Keratinocyte (primary cell): ENCODE data around the gene TNP2. TPM values are rescaled to one million over a fixed set of nuclear protein-coding genes. Genes with fewer than 3 reads are reported as not detected.
A peak's percentile ranks its signal among the peaks of the same experiment; 100 is the strongest.

Experiments used
- DNase-seq: peaks from one replicate; pipeline ENCODE4 v3.0.0-alpha.2; 2011; ENCODE audit warnings: low read depth, missing footprints, low spot score
- FAIRE-seq: peaks from 2 replicates; lab custom pipeline; 2011; peaks lifted over from hg19 to GRCh38; lab: Jason Lieb, UNC
- H2AFZ ChIP-seq: 2 replicates; pipeline ENCODE4 v1.6.0; 2012; ENCODE audit warnings: low read length, control low read depth, inconsistent platforms; ENCODE audit not compliant: control insufficient read depth
- H3K27ac ChIP-seq: 2 replicates; pipeline ENCODE4 v1.5.1; 2011; ENCODE audit warnings: low read length; ENCODE audit not compliant: control insufficient read depth, insufficient read depth
- H3K27me3 ChIP-seq: 3 replicates; pipeline ENCODE4 v1.6.0; 2011; ENCODE audit warnings: low read length; ENCODE audit not compliant: control insufficient read depth, insufficient read depth; ENCODE audit errors: extremely low read depth
- H3K36me3 ChIP-seq, 2 experiments: 2 replicates in 1 of 2; 3 replicates in 1 of 2; pipeline ENCODE4 v1.5.1; 2011; ENCODE audit warnings: low read length in 2 of 2, mild to moderate bottlenecking in 1 of 2; ENCODE audit not compliant: control insufficient read depth in 2 of 2, insufficient read depth in 2 of 2; ENCODE audit errors: extremely low read depth in 1 of 2
- H3K4me1 ChIP-seq: 3 replicates; pipeline ENCODE4 v1.5.1; 2011; ENCODE audit warnings: low read length; ENCODE audit not compliant: control insufficient read depth, insufficient read depth; ENCODE audit errors: extremely low read depth
- H3K4me2 ChIP-seq: 3 replicates; pipeline ENCODE4 v1.6.0; 2011; ENCODE audit warnings: low read depth, low read length; ENCODE audit not compliant: control insufficient read depth, insufficient read depth; ENCODE audit errors: extremely low read depth
- H3K4me3 ChIP-seq, 3 experiments: fragments of 200-600 bp in 1 of 3; sonication (generic) in 1 of 3; 2 replicates in 2 of 3; 3 replicates in 1 of 3; pipeline ENCODE4 v1.5.1; 2011 to 2016; ENCODE audit warnings: low read length in 3 of 3, mild to moderate bottlenecking in 3 of 3, control low read depth in 2 of 3, inconsistent platforms in 1 of 3, low read depth in 1 of 3, mixed read lengths in 1 of 3, mixed run types in 1 of 3, moderate library complexity in 1 of 3; ENCODE audit not compliant: control insufficient read depth in 2 of 3, insufficient read depth in 2 of 3; ENCODE audit errors: extremely low read depth in 1 of 3
- H3K79me2 ChIP-seq: 2 replicates; pipeline ENCODE4 v1.6.0; 2012; ENCODE audit warnings: low read length; ENCODE audit not compliant: control insufficient read depth, insufficient read depth
- H3K9ac ChIP-seq: 3 replicates; pipeline ENCODE4 v1.6.0; 2011; ENCODE audit warnings: low read length; ENCODE audit not compliant: control insufficient read depth, insufficient read depth; ENCODE audit errors: extremely low read depth
- H3K9me1 ChIP-seq: 3 replicates; pipeline ENCODE4 v1.6.0; 2011; ENCODE audit warnings: low read length; ENCODE audit not compliant: control insufficient read depth, insufficient read depth; ENCODE audit errors: extremely low read depth
- H3K9me3 ChIP-seq: 2 replicates; pipeline ENCODE4 v1.5.1; 2012; ENCODE audit warnings: low read depth, low read length; ENCODE audit not compliant: control insufficient read depth
- H4K20me1 ChIP-seq: 3 replicates; pipeline ENCODE4 v1.6.0; 2011; ENCODE audit warnings: low read length; ENCODE audit not compliant: control insufficient read depth, insufficient read depth; ENCODE audit errors: extremely low read depth
- CTCF ChIP-seq, 3 experiments: IDR thresholded peaks in 1 of 3; conservative IDR thresholded peaks in 1 of 3; optimal IDR thresholded peaks in 1 of 3; 2 replicates in 2 of 3; 3 replicates in 1 of 3; pipeline versions ENCODE3 to v1.5.1; 2011; ENCODE audit warnings: low read length in 3 of 3, mild to moderate bottlenecking in 3 of 3, moderate library complexity in 2 of 3, control low read depth in 1 of 3, inconsistent platforms in 1 of 3; ENCODE audit not compliant: insufficient read depth in 2 of 3; ENCODE audit errors: extremely low read depth in 1 of 3
- EZH2 ChIP-seq: IDR thresholded peaks from one replicate; pipeline ENCODE4 v1.6.1; 2012; ENCODE audit warnings: inconsistent platforms, mild to moderate bottlenecking, low read length, moderate library complexity
- dilution Hi-C: fragments of 300-500 bp; cut with MboI; formaldehyde crosslinking; loops from one replicate; pipeline ENCODE4 v1.7.0; 2020; ENCODE audit warnings: low sequenced_read_pairs; ENCODE audit not compliant: extremely low pct_ligation_motif_present
- polyA plus RNA-seq, 5 experiments: library from polyadenylated mRNA; depleted of rRNA in 3 of 5; stranded (reverse) in 3 of 5; stranded (forward) in 1 of 5; unstranded in 1 of 5; fragments of >200 nt; gene quantifications; 1 replicate in 1 of 5; 2 replicates in 3 of 5; 3 replicates in 1 of 5; pipeline versions ENCODE4 v1.2.1 to v1.2.3, GENCODE V29; 2011 to 2012; ENCODE audit warnings: missing spikeins in 2 of 5, low read depth in 1 of 5, low replicate concordance in 1 of 5

The TNP2 gene
- polyA plus RNA-seq, 1 donor (not counting 4 experiments of a cell fraction or from before 2014, with no cell fraction given), result not detected

GRCh38 chr16:11258553-11259492 is 10.3 kb downstream of the TNP2 start:
- peaks cover 16% of the 10 kb centered on the region for H3K4me1 ChIP-seq
- H3K4me3 ChIP-seq, result no peak overlapping the region
- no peak for TF ChIP-seq EZH2
- no peak for TF ChIP-seq CTCF (optimal IDR thresholded peaks at IDR 0.05 in 1 of 3, IDR thresholded peaks at IDR 0.05 in 1 of 3, conservative IDR thresholded peaks at IDR 0.05 in 1 of 3; ENCODE audit: extremely low read depth in 1 of 3, insufficient read depth in 2 of 3, low read length in 3 of 3)
- H3K9me3 ChIP-seq, result no peaks in the 10 kb centered on the region
- H3K79me2 ChIP-seq, result peaks cover 15% of the 10 kb centered on the region
- no peaks in the 10 kb centered on the region for H4K20me1 ChIP-seq
- H2AFZ ChIP-seq, result no peak overlapping the region
- DNase-seq, result no peak
- peak overlapping the region; percentile 3 for H3K4me2 ChIP-seq
- H3K27ac ChIP-seq, result no peak overlapping the region
- no peaks in the 10 kb centered on the region for H3K36me3 ChIP-seq
- H3K9ac ChIP-seq, result no peak overlapping the region
- no peak for FAIRE-seq
- dilution Hi-C loops, result no loop called here
- no peaks in the 10 kb centered on the region for H3K9me1 ChIP-seq
- H3K27me3 ChIP-seq, result peaks cover 5% of the 10 kb centered on the region

- H3K79me2 ChIP-seq, result peaks cover 19% of the 10 kb centered on the region
- dilution Hi-C loops, result no loop called here
- no peaks in the 10 kb centered on the region for H4K20me1 ChIP-seq
- H3K9me3 ChIP-seq, result no peaks in the 10 kb centered on the region
- H3K4me1 ChIP-seq, result peaks cover 20% of the 10 kb centered on the region
- H3K27ac ChIP-seq, result no peak overlapping the region
- no peaks in the 10 kb centered on the region for H3K36me3 ChIP-seq
- DNase-seq (peak; percentile 38), FAIRE-seq (peak; percentile 79)
- H3K9ac ChIP-seq, result peak overlapping the region; percentile 90
- no peaks in the 10 kb centered on the region for H3K9me1 ChIP-seq
- peak overlapping the region; percentile 70 to 88 (median 79) for H3K4me3 ChIP-seq
- peak overlapping the region; percentile 75 for H3K4me2 ChIP-seq
- TF ChIP-seq EZH2, result no peak
- TF ChIP-seq CTCF (optimal IDR thresholded peaks at IDR 0.05 in 1 of 3, IDR thresholded peaks at IDR 0.05 in 1 of 3, conservative IDR thresholded peaks at IDR 0.05 in 1 of 3; ENCODE audit: extremely low read depth in 1 of 3, insufficient read depth in 2 of 3, low read length in 3 of 3), result peak; percentile 76 to 94 (median 87)
- H3K27me3 ChIP-seq, result peaks cover 5% of the 10 kb centered on the region
- H2AFZ ChIP-seq, result peak overlapping the region; percentile 57
Observed at GRCh38 chr16:11257131-11257938, 11.8 kb downstream of the TNP2 start.
